GM18505 (cell line): ENCODE data around the gene SGK1.
"Not testable (repeated sequence)": the region's sequence is repeated elsewhere in the genome, so short reads cannot be mapped to it uniquely, and the experiment has no call there.

Experiments used
- ATAC-seq: cut with Tn5 transposase; IDR thresholded peaks from one replicate; pipeline ENCODE4 v1.9.1; 2021; ENCODE audit not compliant: unreplicated experiment
- POLR2A ChIP-seq: IDR thresholded peaks from 4 replicates; pipeline ENCODE4 v1.6.1; 2011; ENCODE audit warnings: borderline replicate concordance; ENCODE audit not compliant: insufficient read depth, insufficient read length; ENCODE audit errors: extremely low read depth

The SGK1 gene

GRCh38 chr6:134322216-134322615 is 4.3 kb upstream of the SGK1 start:
- no peak for ATAC-seq
- no peak for TF ChIP-seq POLR2A

GRCh38 chr6:134321246-134321645 is 3.3 kb upstream of the SGK1 start:
- ATAC-seq: no peak
- TF ChIP-seq POLR2A: no peak

GRCh38 chr6:134319686-134320085 is 1.8 kb upstream of the SGK1 start:
- ATAC-seq: not testable (repeated sequence)

- no peak for ATAC-seq
- TF ChIP-seq POLR2A: no peak
These were observed 1.0 kb upstream of the SGK1 start for GRCh38 chr6:134318974-134319281.

GRCh38 chr6:134318236-134318973 is 493 bp upstream of the SGK1 start:
- TF ChIP-seq POLR2A: no peak
- no peak for ATAC-seq

- ATAC-seq: no peak
- TF ChIP-seq POLR2A: no peak
These were observed 1.0 kb downstream of the SGK1 start for GRCh38 chr6:134316733-134317431.

GRCh38 chr6:134315974-134316441 is 1.9 kb downstream of the SGK1 start:
- TF ChIP-seq POLR2A: no peak
- no peak for ATAC-seq

- no peak for TF ChIP-seq POLR2A
- no peak for ATAC-seq
These were observed 2.7 kb downstream of the SGK1 start for GRCh38 chr6:134315189-134315588.

GRCh38 chr6:134314006-134314821 is 3.7 kb downstream of the SGK1 start:
- ATAC-seq: no peak
- TF ChIP-seq POLR2A: no peak

GRCh38 chr6:134312038-134312660 is 5.8 kb downstream of the SGK1 start:
- no peak for ATAC-seq
- no peak for TF ChIP-seq POLR2A

- TF ChIP-seq POLR2A: no peak
- ATAC-seq: no peak
These were observed 7.1 kb downstream of the SGK1 start for GRCh38 chr6:134310817-134311216.

GRCh38 chr6:134309983-134310605 is 7.8 kb downstream of the SGK1 start:
- ATAC-seq: no peak
- TF ChIP-seq POLR2A: no peak

- ATAC-seq: no peak
- TF ChIP-seq POLR2A: no peak
These were observed 8.7 kb downstream of the SGK1 start for GRCh38 chr6:134309227-134309626.
